GM20000 (cell line): Measurements from ENCODE around the gene C20orf173.
A peak's percentile ranks its signal among the peaks of the same experiment; 100 is the strongest.

Experiments
- DNase-seq: peaks from one replicate; pipeline ENCODE4 v3.0.0; 2012; ENCODE audit warnings: low spot score
- CTCF ChIP-seq: IDR thresholded peaks from 2 replicates; pipeline ENCODE4 v1.5.1; 2012; ENCODE audit warnings: mild to moderate bottlenecking, control low read depth; ENCODE audit errors: extremely low read depth, missing control alignments

The C20orf173 gene

GRCh38 chr20:35497780-35498189 is 31.7 kb downstream of the C20orf173 start:
- no peak for TF ChIP-seq CTCF
- no peak for DNase-seq

- no peak for DNase-seq
- no peak for TF ChIP-seq CTCF
These were observed 32.1 kb downstream of the C20orf173 start for GRCh38 chr20:35497320-35497719.

DNA sequence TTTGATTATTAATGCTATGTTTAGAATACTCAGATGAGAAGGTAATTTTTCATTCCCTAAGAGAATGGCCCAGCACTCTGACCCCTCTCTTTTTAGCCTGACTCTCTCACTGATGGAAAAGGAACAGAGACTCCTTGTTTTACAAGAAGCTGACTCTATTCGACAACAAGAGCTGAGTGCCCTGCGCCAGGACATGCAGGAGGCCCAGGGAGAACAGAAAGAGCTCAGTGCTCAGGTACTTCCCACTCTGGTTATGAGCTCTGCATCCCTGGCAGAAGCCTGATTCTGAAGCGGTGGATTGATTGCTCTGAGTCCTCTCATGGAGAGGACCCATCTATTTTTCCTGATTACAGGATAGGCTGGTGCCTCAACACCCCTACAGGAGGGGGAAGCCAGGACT is 33.0 kb downstream of the C20orf173 start:
- TF ChIP-seq CTCF, result no peak

GRCh38 chr20:35492352-35492751 is 37.1 kb downstream of the C20orf173 start:
- no peak for TF ChIP-seq CTCF
- no peak for DNase-seq

More for the DNA sequence above, 33.0 kb downstream of the C20orf173 start:
- no peak for DNase-seq

DNA sequence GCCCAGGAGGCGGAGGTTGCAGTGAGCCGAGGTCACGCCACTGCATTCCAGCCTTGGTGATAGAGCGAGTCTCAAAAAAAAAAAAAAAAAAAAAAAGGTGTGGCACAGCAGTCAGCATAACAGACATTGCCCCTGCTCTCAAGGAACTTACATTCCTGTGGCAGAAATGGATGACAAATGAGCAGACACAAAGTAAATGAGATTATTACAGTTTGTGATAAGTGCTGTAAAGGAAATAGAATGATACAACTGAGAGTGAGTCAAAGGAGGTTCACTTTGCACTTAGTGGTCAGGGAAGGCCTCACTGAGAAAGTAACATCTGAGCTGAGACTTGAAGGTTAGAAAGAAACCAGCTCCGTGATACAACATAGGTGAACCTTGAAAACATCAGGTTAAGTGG is 37.6 kb downstream of the C20orf173 start:
- TF ChIP-seq CTCF, result no peak
- DNase-seq, result no peak

- DNase-seq, result peak; percentile 86
- no peak for TF ChIP-seq CTCF
These were observed 38.7 kb downstream of the C20orf173 start for GRCh38 chr20:35490736-35491181.

DNA sequence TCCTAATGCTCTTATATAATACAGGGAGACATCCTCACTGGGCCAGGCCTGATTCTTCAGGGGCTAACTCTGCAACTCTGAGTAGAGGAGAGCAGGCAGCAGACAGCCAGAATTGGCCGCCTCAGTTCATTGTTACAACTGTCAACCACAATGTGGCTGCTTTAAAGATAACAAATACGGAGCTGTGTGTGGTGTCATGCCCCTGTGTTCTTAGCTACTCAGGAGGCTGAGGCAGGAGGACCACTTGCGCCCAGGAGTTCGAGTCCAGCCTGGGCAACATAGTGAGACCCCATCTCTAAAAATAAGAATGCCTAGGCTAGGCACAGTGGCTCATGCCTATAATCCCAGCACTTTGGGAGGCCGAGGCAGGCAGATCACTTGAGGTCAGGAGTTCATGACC is 39.7 kb downstream of the C20orf173 start:
- no peak for TF ChIP-seq CTCF
- no peak for DNase-seq
